Prostate gland (tissue), 2 donors: ENCODE data around the gene MAP3K20.

Source experiments
- POLR2A ChIP-seq: fragments of 450-650 bp; IDR thresholded peaks from one replicate; pipeline ENCODE4 v1.6.1; 2016; ENCODE audit warnings: antibody characterized with exemption, mild to moderate bottlenecking
- POLR2AphosphoS5 ChIP-seq: sonication (generic); formaldehyde crosslinking; IDR thresholded peaks from one replicate; pipeline ENCODE4 v1.6.1; 2017; ENCODE audit warnings: antibody characterized with exemption
- TF ChIP-seq, protein P1 (sequence below), 4 experiments: fragments of 200-600 bp in 2 of 4; fragments of 450-650 bp in 2 of 4; sonication (generic) in 2 of 4; IDR thresholded peaks; 1 replicate in 3 of 4; 2 replicates in 1 of 4; pipeline ENCODE4 v1.5.1; 2016 to 2019; ENCODE audit warnings: antibody characterized with exemption in 4 of 4, mild to moderate bottlenecking in 2 of 4, moderate library complexity in 2 of 4

DNA sequence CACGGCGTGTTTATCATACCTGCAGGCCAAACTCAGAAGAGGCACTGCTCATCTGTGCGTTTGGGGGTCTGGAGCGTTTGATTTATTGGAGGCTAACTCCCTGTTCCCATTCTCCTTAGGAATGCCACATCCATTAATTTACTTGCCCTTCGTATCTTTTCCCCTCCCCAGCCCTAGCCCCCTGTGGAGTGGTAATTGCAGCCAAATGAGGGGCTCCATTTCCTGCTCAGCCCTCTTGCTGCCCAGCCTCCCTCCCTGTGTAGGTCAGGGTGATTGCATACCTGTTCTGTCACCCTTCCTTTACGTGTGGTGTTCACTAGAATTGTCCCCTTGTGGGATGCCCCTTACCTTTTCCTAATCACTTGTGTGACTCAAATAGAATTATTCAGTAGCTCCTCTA, 120.4 kb downstream of the MAP3K20 start:
- TF ChIP-seq, protein P1, sequence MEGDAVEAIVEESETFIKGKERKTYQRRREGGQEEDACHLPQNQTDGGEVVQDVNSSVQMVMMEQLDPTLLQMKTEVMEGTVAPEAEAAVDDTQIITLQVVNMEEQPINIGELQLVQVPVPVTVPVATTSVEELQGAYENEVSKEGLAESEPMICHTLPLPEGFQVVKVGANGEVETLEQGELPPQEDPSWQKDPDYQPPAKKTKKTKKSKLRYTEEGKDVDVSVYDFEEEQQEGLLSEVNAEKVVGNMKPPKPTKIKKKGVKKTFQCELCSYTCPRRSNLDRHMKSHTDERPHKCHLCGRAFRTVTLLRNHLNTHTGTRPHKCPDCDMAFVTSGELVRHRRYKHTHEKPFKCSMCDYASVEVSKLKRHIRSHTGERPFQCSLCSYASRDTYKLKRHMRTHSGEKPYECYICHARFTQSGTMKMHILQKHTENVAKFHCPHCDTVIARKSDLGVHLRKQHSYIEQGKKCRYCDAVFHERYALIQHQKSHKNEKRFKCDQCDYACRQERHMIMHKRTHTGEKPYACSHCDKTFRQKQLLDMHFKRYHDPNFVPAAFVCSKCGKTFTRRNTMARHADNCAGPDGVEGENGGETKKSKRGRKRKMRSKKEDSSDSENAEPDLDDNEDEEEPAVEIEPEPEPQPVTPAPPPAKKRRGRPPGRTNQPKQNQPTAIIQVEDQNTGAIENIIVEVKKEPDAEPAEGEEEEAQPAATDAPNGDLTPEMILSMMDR (IDR thresholded peaks at IDR 0.05) = no peak
- TF ChIP-seq POLR2A (no peak), POLR2AphosphoS5 (no peak)
